ENCODE data around the gene ACTG1. TPM values are rescaled to one million over a fixed set of nuclear protein-coding genes. Genes with fewer than 3 reads are reported as not detected.

ACTG1 gene
- total RNA-seq, 1 experiment from 2014 or later, result 2,327 TPM

GRCh38 chr17:81537856-81538555, 25.4 kb upstream of the ACTG1 start:
- Mint-ChIP-seq H3K27me3 (ENCODE audit: unreplicated experiment) (peaks cover 13% of the 10 kb centered on the region), H3K27ac (ENCODE audit: unreplicated experiment) (peak overlapping the region; percentile 63), H3K4me1 (ENCODE audit: low read depth, unreplicated experiment) (peaks cover 7% of the 10 kb centered on the region), H3K9me3 (ENCODE audit: low read depth, unreplicated experiment) (no peaks in the 10 kb centered on the region), H3K36me3 (ENCODE audit: insufficient read depth, unreplicated experiment) (peaks cover 17% of the 10 kb centered on the region), H3K4me3 (ENCODE audit: low read depth, unreplicated experiment) (peak overlapping the region; percentile 21)
- intact Hi-C loops (cut with micrococcal nuclease; ENCODE audit: unreplicated experiment), result no loop called here
- DNase-seq, result no peak
- TF ChIP-seq, protein P1, sequence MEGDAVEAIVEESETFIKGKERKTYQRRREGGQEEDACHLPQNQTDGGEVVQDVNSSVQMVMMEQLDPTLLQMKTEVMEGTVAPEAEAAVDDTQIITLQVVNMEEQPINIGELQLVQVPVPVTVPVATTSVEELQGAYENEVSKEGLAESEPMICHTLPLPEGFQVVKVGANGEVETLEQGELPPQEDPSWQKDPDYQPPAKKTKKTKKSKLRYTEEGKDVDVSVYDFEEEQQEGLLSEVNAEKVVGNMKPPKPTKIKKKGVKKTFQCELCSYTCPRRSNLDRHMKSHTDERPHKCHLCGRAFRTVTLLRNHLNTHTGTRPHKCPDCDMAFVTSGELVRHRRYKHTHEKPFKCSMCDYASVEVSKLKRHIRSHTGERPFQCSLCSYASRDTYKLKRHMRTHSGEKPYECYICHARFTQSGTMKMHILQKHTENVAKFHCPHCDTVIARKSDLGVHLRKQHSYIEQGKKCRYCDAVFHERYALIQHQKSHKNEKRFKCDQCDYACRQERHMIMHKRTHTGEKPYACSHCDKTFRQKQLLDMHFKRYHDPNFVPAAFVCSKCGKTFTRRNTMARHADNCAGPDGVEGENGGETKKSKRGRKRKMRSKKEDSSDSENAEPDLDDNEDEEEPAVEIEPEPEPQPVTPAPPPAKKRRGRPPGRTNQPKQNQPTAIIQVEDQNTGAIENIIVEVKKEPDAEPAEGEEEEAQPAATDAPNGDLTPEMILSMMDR (IDR thresholded peaks at IDR 0.05; ENCODE audit: unreplicated experiment), result no peak
- CTCF ChIA-PET, result interaction anchor here (1.1 kb wide), 1 partner anchor 285 kb away, joined by 3 read pairs; no protein-coding TSS in a partner anchor
- no TSS peak for BruUV-seq (replicated peaks)

- H3K36me3 Mint-ChIP-seq (ENCODE audit: insufficient read depth, unreplicated experiment), result peaks cover 17% of the 10 kb centered on the region
- H3K9me3 Mint-ChIP-seq (ENCODE audit: low read depth, unreplicated experiment), result no peaks in the 10 kb centered on the region
- intact Hi-C loops (cut with micrococcal nuclease; ENCODE audit: unreplicated experiment), result no loop called here
- H3K4me3 Mint-ChIP-seq (ENCODE audit: low read depth, unreplicated experiment), result peak overlapping the region; percentile 21
- BruUV-seq (replicated peaks), result no TSS peak
- H3K27ac Mint-ChIP-seq (ENCODE audit: unreplicated experiment), result peak overlapping the region; percentile 63
- CTCF ChIA-PET, result interaction anchor here (1.1 kb wide), 1 partner anchor 284 kb away, joined by 3 read pairs; no protein-coding TSS in a partner anchor
- H3K27me3 Mint-ChIP-seq (ENCODE audit: unreplicated experiment), result peaks cover 13% of the 10 kb centered on the region
- DNase-seq, result peak; percentile 67
- TF ChIP-seq, protein P1 (IDR thresholded peaks at IDR 0.05; ENCODE audit: unreplicated experiment), result peak; percentile 62
- H3K4me1 Mint-ChIP-seq (ENCODE audit: low read depth, unreplicated experiment), result peaks cover 7% of the 10 kb centered on the region
These were observed 24.8 kb upstream of the ACTG1 start for GRCh38 chr17:81537343-81537855.

DNA sequence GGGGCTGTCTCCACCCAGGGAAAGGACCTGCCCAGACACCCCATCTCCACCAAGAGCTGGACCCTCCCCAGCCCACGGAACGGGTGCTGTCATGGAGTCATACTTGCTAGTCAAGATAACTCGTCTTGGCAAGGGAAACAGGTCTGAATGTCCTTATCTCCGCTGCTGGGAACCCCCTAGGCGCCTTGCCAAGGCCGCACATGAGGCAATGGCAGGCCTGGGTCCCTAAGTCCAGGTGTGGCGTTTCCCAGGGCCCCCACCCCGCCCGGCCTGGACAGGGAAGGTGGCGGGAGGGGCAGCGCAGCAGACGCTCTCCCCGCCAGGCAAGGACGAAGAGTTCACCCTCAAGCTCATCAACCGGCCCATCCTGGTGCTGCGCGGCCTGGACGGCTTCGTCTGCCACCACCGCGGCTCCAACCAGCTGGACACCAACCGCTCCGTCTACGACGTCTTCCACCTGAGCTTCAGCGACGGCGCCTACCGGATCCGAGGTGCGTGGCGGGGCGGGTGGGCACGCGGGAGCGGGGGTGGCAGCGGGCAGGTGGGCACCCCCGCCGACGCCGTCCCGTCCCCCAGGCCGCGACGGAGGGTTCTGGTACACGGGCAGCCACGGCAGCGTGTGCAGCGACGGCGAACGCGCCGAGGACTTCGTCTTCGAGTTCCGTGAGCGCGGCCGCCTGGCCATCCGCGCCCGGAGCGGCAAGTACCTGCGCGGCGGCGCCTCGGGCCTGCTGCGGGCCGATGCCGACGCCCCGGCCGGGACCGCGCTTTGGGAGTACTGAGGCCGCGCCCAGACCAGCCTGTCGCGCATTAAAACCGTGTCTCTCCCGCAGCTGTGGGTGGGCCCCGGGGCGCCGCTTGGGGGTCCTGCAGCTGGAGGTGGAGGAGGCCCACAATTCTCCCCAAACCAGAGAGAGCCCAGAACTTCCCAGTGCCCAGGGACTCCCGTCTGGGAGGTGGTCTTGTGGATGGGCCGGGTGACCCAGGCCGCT, 24.0 kb upstream of the ACTG1 start:
- CTCF ChIA-PET, result interaction anchor here (0.6 to 0.8 kb wide), 4 partner anchors 32 to 296 kb away, joined by 3 to 4 read pairs (median 4); no protein-coding TSS in a partner anchor

More for the DNA sequence above, 24.0 kb upstream of the ACTG1 start:
- intact Hi-C loops (cut with micrococcal nuclease; ENCODE audit: unreplicated experiment), result no loop called here
- peak; percentile 44 for DNase-seq
- no peaks in the 10 kb centered on the region for H3K9me3 Mint-ChIP-seq (ENCODE audit: low read depth, unreplicated experiment)
- no TSS peak for BruUV-seq (replicated peaks)
- H3K4me1 Mint-ChIP-seq (ENCODE audit: low read depth, unreplicated experiment), result peaks cover 7% of the 10 kb centered on the region
- no peak overlapping the region for H3K4me3 Mint-ChIP-seq (ENCODE audit: low read depth, unreplicated experiment)
- TF ChIP-seq, protein P1 (IDR thresholded peaks at IDR 0.05; ENCODE audit: unreplicated experiment), result no peak
- peak overlapping the region; percentile 63 for H3K27ac Mint-ChIP-seq (ENCODE audit: unreplicated experiment)
- H3K36me3 Mint-ChIP-seq (ENCODE audit: insufficient read depth, unreplicated experiment), result peaks cover 17% of the 10 kb centered on the region
- peaks cover 13% of the 10 kb centered on the region for H3K27me3 Mint-ChIP-seq (ENCODE audit: unreplicated experiment)

Data from Calu3 (cell line).